ENCODE measurements around the gene C19orf12.
"Not testable (repeated sequence)": the region's sequence is repeated elsewhere in the genome, so short reads cannot be mapped to it uniquely, and the experiment has no call there.

The C19orf12 gene

DNA sequence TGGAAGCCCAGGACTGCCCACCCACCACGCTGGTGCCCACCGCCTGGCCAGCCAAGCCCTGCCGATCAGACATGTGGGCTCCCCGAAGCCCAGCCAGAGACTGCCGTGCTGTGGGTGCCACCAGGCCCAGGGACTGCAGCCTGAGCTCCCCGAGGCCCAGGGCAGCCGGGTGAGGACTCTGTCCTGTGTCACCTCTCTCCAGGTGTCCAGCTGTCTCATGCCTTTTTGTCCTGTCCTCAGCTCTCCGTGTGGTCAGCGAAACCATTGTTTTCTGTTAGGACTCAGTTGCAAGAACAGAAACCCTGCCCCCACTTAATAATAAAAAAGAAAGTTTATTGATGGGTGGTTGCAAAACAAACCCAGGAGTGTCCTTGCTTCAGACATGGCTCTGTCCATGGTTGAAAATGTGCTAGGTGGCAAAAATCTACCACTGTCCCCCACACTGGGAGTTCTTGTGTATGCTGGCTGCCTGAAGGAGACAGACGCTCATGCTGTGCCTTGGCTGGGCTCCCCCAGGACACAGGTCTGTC is 39.9 kb downstream of the C19orf12 start:
- DNase-seq, result no peak

DNA sequence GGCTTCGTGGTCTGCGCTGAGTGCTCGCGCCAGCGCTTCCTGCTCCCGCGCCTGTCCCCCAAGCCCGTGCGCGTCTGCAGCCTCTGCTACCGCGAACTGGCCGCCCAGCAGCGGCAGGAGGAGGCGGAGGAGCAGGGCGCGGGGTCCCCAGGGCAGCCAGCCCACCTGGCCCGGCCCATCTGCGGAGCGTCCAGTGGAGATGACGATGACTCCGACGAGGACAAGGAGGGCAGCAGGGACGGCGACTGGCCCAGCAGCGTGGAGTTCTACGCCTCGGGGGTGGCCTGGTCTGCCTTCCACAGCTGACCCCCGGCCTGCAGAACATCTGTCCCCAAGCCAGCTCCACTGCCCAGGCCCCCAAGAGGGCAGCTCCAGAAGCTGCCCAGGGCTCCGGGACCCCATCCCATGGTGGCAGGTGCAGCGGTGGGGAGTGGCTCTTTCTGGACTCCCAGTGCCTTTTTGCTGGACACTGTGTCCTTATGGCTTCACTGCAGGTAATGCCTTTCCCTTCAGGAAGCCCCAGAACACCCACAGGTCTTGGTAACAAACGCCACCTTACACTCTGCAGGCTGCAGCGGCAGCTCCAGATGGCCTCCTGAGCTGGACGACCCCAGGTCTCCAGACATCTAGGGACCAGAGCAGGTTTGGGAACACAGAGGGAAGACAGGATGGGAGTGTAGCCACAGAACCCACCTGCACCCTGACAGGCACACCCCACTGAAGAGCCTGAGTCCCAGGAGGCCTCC is 40.5 kb downstream of the C19orf12 start:
- DNase-seq, result no peak

GRCh38 chr19:29673451-29674371 is 41.4 kb downstream of the C19orf12 start:
- DNase-seq, result no peak

- DNase-seq, result no peak
Observed at GRCh38 chr19:29672933-29673336, 42.1 kb downstream of the C19orf12 start.

GRCh38 chr19:29672319-29672932 is 42.6 kb downstream of the C19orf12 start:
- DNase-seq, result no peak

DNA sequence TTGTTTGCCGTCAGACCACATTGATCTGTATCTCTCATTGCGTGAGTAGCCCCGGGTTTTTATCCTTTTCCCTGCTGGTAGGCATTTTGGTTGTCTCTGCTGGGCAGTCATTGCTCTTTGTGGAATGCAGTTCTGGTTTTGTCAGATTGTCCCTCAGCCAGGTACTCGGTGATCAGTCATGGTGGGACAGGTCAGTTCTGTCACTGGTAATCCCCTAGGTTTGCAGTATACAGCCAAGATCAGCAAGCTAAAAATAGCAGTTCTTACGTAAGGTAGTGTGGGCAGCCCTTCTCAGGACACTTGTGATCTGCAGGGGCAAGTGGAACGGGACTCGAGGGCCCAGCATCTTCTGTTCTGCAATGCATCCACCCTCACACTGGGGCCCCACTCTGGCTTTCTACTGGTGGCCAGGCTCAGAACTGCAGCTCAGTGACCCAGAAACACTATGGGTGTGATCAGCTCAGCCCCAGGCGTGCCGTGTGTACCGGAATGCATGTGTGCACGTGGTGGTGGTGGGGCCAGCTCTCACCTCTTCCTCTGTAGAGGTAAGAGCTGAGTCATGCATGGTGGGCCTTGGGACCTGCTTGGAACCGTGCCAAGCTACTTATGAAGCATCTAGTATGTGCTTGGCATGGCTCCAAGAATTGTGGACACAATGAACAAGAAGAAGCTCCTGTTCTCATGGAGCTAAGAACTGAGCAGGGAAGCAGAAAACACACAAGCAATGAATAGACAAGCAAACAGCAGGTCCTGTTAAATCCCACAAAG is 43.5 kb downstream of the C19orf12 start:
- no peak for DNase-seq

DNA sequence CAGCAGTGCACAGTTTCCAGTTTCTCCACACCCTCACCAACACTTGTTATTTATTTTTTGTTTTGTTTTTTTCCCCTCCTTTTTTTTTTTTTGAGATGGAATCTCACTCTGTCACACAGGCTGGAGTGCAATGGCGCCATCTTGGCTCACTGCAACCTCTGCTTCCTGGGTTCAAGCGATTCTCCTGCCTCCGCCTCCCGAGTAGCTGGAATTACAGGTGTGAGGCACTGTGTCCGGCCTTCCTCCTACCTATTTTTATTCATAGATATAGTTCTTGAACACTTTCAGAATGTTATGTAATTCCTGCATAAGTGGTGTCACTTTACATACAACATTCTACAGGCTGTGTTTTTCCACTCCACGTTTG is 44.1 kb downstream of the C19orf12 start:
- DNase-seq, result not testable (repeated sequence)

DNA sequence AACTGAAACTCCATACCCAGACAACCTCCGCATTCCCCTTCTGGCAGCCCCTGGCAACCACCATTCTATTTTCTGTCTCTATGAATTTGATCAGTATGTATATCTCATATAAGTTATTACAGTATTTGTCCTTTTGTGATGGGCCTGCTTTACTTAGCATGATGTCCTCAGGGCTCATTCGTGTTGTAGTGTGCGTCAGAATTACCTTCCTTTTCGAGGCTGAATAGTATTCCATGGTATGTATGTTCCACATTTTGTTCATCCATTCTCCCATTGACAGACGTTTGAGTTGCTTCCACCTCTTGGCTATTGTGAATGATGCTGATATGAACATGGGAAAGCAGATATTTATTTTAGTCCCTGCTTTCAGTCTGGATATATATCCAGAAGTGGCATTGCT is 44.8 kb downstream of the C19orf12 start:
- no peak for DNase-seq

- DNase-seq, result no peak
Observed at GRCh38 chr19:29668746-29669609, 46.1 kb downstream of the C19orf12 start.

DNA sequence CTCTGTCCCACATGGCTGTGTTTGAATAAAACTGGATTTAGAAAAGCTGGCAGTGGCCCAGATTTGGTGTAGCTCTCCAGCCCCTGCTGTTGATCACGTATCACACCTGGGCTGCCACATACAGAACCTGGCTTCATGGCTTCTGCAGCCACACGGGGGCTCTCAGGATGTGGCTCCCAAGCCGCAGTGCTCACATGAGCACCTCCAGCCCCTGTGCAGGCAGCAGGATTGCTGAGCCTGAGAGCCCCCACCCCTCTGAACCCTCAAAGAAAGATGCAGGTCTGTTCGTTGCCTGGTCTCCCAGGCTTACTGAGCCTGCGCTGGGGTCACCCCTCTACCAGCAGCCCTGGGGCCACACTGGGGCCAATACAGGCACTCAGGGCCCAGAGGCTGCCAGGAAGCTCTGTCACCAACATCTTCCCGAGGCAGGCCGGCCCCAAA is 47.1 kb downstream of the C19orf12 start:
- no peak for DNase-seq

DNA sequence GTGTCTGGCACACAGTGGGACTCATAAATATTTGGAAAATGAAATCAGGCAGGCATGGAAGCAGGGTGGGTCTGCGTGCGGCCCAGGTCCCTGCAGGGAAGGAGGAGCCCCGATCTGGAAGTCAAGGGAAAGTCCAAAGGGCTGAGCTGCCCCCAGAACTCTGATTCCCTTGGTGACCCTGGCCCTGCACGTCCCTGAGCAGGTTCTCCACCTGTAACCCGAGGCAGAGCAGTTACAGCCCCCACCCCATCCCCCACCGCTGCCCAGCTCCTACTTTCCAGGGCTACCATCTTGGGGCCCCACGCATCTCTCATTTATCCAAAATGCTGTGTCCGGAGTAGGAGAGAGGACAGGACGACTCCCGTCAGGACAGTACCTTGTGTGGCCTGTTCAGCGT is 47.7 kb downstream of the C19orf12 start:
- DNase-seq, result no peak

DNA sequence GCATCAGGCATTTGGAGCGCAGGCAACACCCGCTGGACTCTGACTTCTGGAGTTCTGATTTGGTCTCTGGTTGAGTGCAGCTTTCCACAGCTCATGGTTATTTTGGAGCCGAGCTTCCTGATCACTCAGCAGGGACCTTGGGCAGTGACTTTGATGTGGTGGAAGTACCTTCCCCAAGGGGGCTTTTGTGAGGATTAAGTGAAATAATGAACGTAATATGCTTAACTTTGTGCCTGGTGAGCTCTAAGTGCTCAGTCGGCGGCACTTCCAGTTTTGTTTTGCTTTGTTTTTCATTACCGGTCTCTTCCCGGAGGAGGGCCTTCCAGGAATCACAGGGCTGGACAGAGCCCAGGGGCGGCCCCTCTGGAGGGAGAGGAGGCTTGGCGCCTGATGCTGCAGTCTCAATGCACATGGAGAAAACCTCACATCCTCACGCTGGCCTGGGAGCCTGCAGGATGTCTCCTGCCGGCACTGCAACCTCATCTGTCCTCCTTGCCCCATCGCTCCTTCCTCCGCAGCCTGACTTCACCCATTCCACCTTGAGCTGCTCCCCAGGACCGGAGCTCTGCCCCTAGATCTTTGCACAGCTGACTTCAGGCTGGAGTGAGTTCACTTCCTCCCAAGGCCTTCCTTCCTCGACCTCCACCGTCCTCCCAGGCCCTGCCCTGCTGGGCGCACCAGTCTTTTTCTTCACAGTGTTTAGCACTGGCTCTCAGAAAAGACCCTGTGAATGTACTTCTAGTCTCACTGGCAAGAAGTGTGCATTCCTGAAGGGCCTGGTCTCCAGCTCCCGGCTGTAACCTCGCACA is 48.3 kb downstream of the C19orf12 start:
- DNase-seq, result no peak

DNA sequence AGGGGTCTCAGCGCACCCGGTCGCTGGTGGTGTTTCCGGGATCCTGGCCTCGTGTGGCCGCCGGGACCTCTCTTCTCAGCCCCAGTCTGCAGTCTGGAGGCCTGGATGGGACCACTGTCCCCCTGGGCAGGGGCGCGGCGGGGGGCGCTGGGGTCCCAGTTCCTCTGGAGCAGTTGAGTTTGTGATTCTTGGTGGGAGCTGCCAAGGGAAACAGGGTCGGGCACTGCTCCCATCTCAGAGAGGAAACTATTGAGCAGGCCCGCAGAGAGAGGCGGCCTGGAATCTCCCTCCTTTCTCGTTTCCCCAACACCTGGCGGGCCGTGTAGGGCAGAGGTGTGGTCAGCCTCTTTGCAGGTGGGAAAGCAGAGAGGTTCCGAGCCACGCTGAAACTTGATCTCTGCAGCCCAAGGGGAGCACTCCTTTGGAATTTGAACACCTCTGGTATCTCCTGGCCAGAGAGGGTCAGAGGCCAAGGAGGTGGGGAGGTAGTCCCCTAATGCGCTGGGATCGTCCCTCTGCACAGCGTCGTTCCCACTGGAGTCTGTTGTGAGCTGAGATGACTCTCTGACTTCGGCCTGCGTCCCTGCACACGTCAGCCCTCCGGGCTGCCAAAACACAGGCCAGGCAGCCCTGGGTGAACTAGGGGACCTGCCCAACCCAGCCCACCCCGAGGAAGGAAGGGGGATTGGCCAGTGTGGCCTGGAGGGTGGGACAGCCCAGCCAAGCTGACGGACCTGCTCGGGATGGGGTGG is 49.1 kb downstream of the C19orf12 start:
- no peak for DNase-seq

DNA sequence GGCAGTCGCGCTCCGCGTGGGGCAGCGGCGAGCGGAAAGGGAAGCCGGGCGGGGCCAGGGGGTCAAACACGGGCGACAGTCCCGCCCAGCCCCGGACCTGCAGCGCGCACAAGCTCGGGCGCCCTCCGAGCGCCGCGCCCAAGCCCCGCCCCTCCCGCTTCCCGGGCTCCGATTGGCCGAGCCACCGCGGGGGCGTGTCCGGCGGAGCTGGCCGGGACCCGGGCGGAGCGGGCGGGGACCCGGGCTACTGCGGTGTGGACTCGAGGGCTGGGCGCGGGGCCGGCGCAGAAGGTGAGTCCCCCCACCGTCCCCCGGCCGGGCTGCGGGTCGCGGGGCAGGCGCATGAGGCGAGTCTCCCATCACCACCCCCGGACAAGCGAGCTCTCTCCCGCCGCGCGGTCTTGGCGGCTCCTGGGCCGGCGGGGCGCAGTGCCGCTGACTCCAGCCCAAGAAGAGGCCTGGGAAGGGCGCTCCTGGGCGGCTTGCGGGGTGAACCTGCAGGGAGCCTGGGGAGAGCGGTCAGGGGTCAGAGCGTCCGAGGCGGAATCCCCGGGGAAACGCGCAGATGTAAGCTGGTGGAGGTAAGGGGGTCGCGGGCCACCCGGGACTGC is 49.7 kb downstream of the C19orf12 start, which contains the start of gene PLEKHF1:
Gene PLEKHF1 (plus strand): TSS at position 247 of the 611 bp plus-strand sequence. CDS start 8,379 bp downstream, outside the sequence.
- peak in 1 of 2 experiments; percentile 49 for DNase-seq

DNA sequence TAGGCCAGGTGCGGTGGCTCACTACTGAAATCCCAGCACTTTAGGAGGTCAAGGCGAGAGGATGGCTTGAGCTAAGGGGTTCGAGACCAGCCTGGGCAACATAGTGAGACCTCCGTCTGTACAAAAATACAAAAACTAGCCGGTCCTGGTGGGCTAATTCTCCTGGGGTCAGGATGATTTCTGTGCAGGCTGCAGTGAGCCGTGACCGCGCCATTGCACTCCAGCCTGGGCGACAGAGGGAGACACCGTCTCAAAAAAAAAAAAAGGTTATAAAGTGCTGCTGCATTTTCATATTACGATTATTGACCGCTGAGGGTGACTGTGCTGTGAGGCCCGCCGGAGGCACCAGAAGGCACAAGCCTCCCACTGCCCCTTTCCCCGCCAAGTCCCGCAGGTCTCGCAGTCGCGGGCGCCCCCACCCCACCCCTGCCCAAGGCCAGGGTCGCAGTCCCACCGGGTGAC is 50.3 kb downstream of the C19orf12 start:
- no peak for DNase-seq

DNA sequence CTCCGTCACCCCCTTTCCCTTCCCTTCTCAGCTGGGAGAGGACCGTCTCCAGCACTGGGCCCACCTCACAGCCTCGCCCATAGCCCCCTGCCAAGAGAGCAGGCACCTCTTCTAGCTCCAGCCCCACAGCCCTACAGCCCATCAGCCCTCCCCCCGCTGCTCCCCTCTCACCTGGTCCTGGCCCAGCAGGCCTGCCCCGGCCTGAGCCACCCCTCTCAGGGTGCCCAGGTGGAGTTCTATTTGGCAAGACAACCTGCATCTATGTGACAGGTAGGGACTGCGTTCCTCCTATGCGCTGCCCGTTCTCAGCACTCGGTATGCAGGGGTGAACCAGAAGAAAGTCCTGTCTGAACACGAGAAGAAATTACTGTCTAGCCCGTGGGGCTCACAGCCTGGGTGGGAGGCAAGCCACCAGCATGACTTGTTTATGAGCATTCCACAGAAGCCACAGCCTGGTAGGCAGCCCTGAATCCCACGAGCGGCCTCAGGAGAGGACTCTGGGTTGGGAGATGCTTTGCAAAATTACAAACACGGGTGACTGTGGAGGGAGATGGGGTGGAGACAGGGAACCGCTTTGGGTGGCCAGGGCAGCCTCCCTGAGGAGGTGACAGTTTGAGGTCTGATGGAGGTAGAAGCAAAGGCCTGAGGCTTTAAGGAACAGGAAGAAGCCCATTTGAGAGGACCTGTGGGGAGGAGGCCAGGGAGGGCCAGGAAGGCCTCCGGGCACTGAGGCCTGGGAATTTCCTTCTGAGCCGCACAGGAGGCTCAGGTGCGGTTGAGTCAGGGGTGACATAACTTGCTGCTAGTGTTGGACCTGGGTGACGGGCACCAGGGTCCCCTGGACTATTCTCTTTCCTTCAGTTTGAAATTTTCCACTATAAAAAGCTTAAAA is 51.0 kb downstream of the C19orf12 start:
- DNase-seq, result no peak

DNA sequence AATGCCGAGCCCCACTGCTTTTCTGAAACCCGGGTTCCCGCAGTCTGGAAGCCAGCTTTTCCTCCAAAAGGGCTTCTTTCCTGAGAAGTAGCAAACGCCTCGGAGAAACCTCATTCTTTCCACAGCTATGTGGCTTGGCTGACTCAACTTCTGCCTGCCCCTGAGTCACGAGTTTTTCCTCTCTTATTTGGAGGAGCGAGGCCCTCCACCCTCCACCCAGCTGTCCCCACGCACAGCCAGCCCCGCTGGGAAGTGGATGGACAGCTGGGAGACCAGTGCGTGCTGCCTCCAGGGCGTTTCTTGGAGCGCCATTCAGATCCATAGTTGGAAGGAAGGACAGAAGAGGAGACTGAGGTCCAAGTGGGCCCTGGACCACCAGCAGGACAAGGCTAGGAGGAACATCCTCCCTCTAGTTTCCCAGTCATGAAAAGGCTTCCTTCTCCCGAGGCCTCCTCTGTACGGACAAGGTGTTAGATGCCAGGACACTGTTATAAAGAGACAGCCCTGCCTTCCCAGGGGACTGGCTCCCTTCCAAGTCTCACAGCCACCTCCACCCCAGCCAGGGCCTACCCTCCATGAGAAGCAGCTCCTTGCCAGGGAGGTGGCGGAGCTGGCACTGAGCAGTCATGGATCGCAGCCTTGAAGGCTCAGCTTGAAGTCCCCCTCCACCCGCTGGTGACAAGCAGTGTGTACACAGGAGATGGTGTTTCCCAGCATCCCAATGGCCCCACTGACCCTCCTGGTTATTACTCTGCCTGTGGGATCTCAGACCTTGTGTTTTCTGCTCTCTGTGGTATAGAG is 52.3 kb downstream of the C19orf12 start:
- peak in 1 of 2 experiments; percentile 14 for DNase-seq

All from cerebellar nuclear complex (tissue), 1 donor.